Caco-2 (cell line): ENCODE data around the gene NKD1. TPM values are rescaled to one million over a fixed set of nuclear protein-coding genes. Genes with fewer than 3 reads are reported as not detected.

ENCODE experiments used
- BruUV-seq: library from RNA; stranded (reverse); fragments of 400-500 nt; replicated peaks from 2 replicates; lab custom pipeline; 2021; lab: Mats Ljungman, UMichigan
- CTCF ChIA-PET: fragments of 300-600 bp; sonication (Branson Sonifier 250); formaldehyde crosslinking; loops from one replicate; lab custom pipeline; 2022; ENCODE audit warnings: antibody characterized with exemption; lab: Charles Lee
- POLR2A ChIA-PET: fragments of 300-600 bp; sonication (Branson Sonifier 250); formaldehyde crosslinking; loops from one replicate; lab custom pipeline; 2022; ENCODE audit warnings: antibody characterized with exemption; lab: Charles Lee
- DNase-seq, 2 experiments: peaks; one replicate each; pipeline versions ENCODE4 v3.0.0 to v3.0.0-alpha.2; 2020 to 2022
- H3K27me3 ChIP-seq: replicated peaks from 2 replicates; pipeline ENCODE4 v1.6.0; 2011; ENCODE audit warnings: low read length; ENCODE audit not compliant: control insufficient read depth, insufficient read depth
- H3K36me3 ChIP-seq: 2 replicates; pipeline ENCODE4 v1.5.1; 2011; ENCODE audit warnings: low read length; ENCODE audit not compliant: control insufficient read depth, insufficient read depth
- H3K4me1 ChIP-seq: fragments of 250-450 bp; sonication (Bioruptor Pico); 2 replicates; pipeline ENCODE4 v1.5.1; 2020; ENCODE audit warnings: mild to moderate bottlenecking
- H3K4me3 ChIP-seq: 2 replicates; pipeline ENCODE4 v1.5.1; 2011; ENCODE audit warnings: low read depth, mild to moderate bottlenecking, control low read depth, low read length
- H3K9me3 ChIP-seq: fragments of 250-450 bp; sonication (Bioruptor Pico); 2 replicates; pipeline ENCODE4 v1.5.1; 2020; ENCODE audit warnings: mild to moderate bottlenecking, moderate library complexity
- H3K27ac Mint-ChIP-seq: one replicate; pipeline ENCODE4 v1.8.0; 2022; ENCODE audit warnings: mixed read lengths; ENCODE audit not compliant: unreplicated experiment
- H3K27me3 Mint-ChIP-seq: one replicate; pipeline ENCODE4 v1.8.0; 2022; ENCODE audit warnings: mixed read lengths; ENCODE audit not compliant: insufficient read depth, unreplicated experiment
- H3K36me3 Mint-ChIP-seq: one replicate; pipeline ENCODE4 v1.8.0; 2022; ENCODE audit warnings: mild to moderate bottlenecking, mixed read lengths; ENCODE audit not compliant: insufficient read depth, unreplicated experiment
- H3K4me1 Mint-ChIP-seq: one replicate; pipeline ENCODE4 v1.8.0; 2022; ENCODE audit warnings: low read depth, mixed read lengths; ENCODE audit not compliant: unreplicated experiment
- H3K4me3 Mint-ChIP-seq: one replicate; pipeline ENCODE4 v1.8.0; 2022; ENCODE audit warnings: mild to moderate bottlenecking, moderate library complexity, mixed read lengths; ENCODE audit not compliant: unreplicated experiment
- H3K9me3 Mint-ChIP-seq: one replicate; pipeline ENCODE4 v1.8.0; 2022; ENCODE audit warnings: mixed read lengths; ENCODE audit not compliant: unreplicated experiment
- intact Hi-C: fragments of 100-400 bp; cut with micrococcal nuclease; formaldehyde crosslinking; loops from one replicate; pipeline ENCODE4 v1.10.0; 2022; ENCODE audit not compliant: unreplicated experiment
- total RNA-seq: library from RNA; stranded (reverse); gene quantifications from 2 replicates; pipeline ENCODE4 v1.2.3, GENCODE V29; 2022
- TF ChIP-seq, protein P1 (sequence below), 2 experiments: fragments of 200-600 bp in 1 of 2; IDR thresholded peaks; 1 replicate in 1 of 2; 2 replicates in 1 of 2; pipeline versions ENCODE4 v1.5.1 to v1.8.0; 2011 to 2022; ENCODE audit warnings: antibody characterized with exemption in 1 of 2, control low read depth in 1 of 2, inconsistent platforms in 1 of 2, low read depth in 1 of 2, low read length in 1 of 2, mild to moderate bottlenecking in 1 of 2, moderate library complexity in 1 of 2; ENCODE audit not compliant: insufficient read depth in 1 of 2, severe bottlenecking in 1 of 2, unreplicated experiment in 1 of 2

Gene NKD1
- total RNA-seq, 1 experiment from 2014 or later, result 54.9 TPM

- Histone ChIP-seq H3K36me3 (no peaks in the 10 kb centered on the region), H3K9me3 (no peaks in the 10 kb centered on the region; the same call in none of the 2 replicates), H3K27me3 (no peaks in the 10 kb centered on the region), H3K4me1 (peaks cover 23% of the 10 kb centered on the region), H3K4me3 (no peak overlapping the region)
- ChIA-PET CTCF (interaction anchor here (0.9 kb wide), 1 partner anchor 11 kb away, joined by 3 read pairs; no protein-coding TSS in a partner anchor), POLR2A (no interaction called here)
- Mint-ChIP-seq H3K9me3 (peaks cover 9% of the 10 kb centered on the region), H3K36me3 (peaks cover 16% of the 10 kb centered on the region), H3K27me3 (no peaks in the 10 kb centered on the region), H3K4me1 (peaks cover 19% of the 10 kb centered on the region), H3K4me3 (no peak overlapping the region), H3K27ac (peak overlapping the region; percentile 13)
- no TSS peak for BruUV-seq
- TF ChIP-seq, protein P1, sequence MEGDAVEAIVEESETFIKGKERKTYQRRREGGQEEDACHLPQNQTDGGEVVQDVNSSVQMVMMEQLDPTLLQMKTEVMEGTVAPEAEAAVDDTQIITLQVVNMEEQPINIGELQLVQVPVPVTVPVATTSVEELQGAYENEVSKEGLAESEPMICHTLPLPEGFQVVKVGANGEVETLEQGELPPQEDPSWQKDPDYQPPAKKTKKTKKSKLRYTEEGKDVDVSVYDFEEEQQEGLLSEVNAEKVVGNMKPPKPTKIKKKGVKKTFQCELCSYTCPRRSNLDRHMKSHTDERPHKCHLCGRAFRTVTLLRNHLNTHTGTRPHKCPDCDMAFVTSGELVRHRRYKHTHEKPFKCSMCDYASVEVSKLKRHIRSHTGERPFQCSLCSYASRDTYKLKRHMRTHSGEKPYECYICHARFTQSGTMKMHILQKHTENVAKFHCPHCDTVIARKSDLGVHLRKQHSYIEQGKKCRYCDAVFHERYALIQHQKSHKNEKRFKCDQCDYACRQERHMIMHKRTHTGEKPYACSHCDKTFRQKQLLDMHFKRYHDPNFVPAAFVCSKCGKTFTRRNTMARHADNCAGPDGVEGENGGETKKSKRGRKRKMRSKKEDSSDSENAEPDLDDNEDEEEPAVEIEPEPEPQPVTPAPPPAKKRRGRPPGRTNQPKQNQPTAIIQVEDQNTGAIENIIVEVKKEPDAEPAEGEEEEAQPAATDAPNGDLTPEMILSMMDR (IDR thresholded peaks at IDR 0.05; ENCODE audit: insufficient read depth in 1 of 2, low read depth in 1 of 2, low read length in 1 of 2, severe bottlenecking in 1 of 2, unreplicated experiment in 1 of 2), result peak; percentile 54 to 89
- peak in 1 of 2 experiments; percentile 40 for DNase-seq
- intact Hi-C loops, result loop anchor here (1.0 kb wide), 1 partner anchor 135 kb away; no protein-coding TSS in a partner anchor
Measured at GRCh38 chr16:50509521-50510341, 38.5 kb upstream of the NKD1 start.

- ChIA-PET CTCF (no interaction called here), POLR2A (no interaction called here)
- H3K27ac Mint-ChIP-seq, result no peak overlapping the region
- TF ChIP-seq, protein P1 (IDR thresholded peaks at IDR 0.05; ENCODE audit: insufficient read depth in 1 of 2, low read depth in 1 of 2, low read length in 1 of 2, severe bottlenecking in 1 of 2, unreplicated experiment in 1 of 2), result no peak
- Histone ChIP-seq H3K36me3 (no peaks in the 10 kb centered on the region), H3K4me1 (peaks cover 4% of the 10 kb centered on the region), H3K4me3 (no peak overlapping the region), H3K27me3 (no peaks in the 10 kb centered on the region), H3K9me3 (peaks cover 19% of the 10 kb centered on the region)
- DNase-seq, result no peak
- intact Hi-C loops, result no loop called here
- no peaks in the 10 kb centered on the region for H3K4me1 Mint-ChIP-seq
- H3K27me3 Mint-ChIP-seq, result no peaks in the 10 kb centered on the region
- no TSS peak for BruUV-seq
- H3K36me3 Mint-ChIP-seq, result peaks cover 21% of the 10 kb centered on the region
- H3K9me3 Mint-ChIP-seq, result peaks cover 34% of the 10 kb centered on the region
- no peak overlapping the region for H3K4me3 Mint-ChIP-seq
Measured at GRCh38 chr16:50515218-50515617, 33.0 kb upstream of the NKD1 start.

GRCh38 chr16:50516401-50516800 lies 31.8 kb upstream of the NKD1 start:
- CTCF ChIA-PET, result no interaction called here
- peaks cover 8% of the 10 kb centered on the region for H3K4me1 Mint-ChIP-seq
- Histone ChIP-seq H3K36me3 (no peaks in the 10 kb centered on the region), H3K4me1 (peaks cover 16% of the 10 kb centered on the region), H3K9me3 (peaks cover 19% of the 10 kb centered on the region), H3K27me3 (no peaks in the 10 kb centered on the region), H3K4me3 (no peak overlapping the region)
- H3K27me3 Mint-ChIP-seq, result no peaks in the 10 kb centered on the region
- no TSS peak for BruUV-seq
- intact Hi-C loops, result no loop called here
- no peak overlapping the region for H3K4me3 Mint-ChIP-seq
- peaks cover 21% of the 10 kb centered on the region for H3K36me3 Mint-ChIP-seq
- POLR2A ChIA-PET, result no interaction called here
- TF ChIP-seq, protein P1 (IDR thresholded peaks at IDR 0.05; ENCODE audit: insufficient read depth in 1 of 2, low read depth in 1 of 2, low read length in 1 of 2, severe bottlenecking in 1 of 2, unreplicated experiment in 1 of 2), result no peak
- H3K9me3 Mint-ChIP-seq, result peaks cover 34% of the 10 kb centered on the region
- no peak overlapping the region for H3K27ac Mint-ChIP-seq
- DNase-seq, result no peak
